GM18498 (cell line): ENCODE measurements around the gene PLXDC2.

Source experiments
- ATAC-seq: cut with Tn5 transposase; IDR thresholded peaks from one replicate; pipeline ENCODE4 v1.9.1; 2021; ENCODE audit warnings: mild to moderate bottlenecking, moderate library complexity; ENCODE audit not compliant: unreplicated experiment

Gene PLXDC2

DNA sequence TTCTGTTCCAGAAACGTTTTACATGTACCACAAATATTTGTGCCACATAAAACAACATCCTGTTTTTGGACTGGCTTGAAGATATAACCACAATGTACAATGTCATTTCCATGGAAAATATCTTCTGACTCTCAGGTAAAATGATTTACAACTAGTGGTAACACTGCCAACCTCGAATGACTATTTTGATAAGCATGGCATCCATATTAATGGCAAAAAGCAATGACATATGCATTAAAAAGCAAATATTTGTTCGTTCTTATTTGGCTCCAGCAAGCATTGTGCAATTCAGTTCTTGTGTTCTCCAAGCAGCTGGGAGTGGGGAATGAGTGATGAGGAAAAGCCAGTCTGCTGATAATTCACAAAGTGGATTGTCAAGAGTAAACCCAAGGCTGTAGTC, 289.0 kb downstream of the PLXDC2 start:
- ATAC-seq = no peak

DNA sequence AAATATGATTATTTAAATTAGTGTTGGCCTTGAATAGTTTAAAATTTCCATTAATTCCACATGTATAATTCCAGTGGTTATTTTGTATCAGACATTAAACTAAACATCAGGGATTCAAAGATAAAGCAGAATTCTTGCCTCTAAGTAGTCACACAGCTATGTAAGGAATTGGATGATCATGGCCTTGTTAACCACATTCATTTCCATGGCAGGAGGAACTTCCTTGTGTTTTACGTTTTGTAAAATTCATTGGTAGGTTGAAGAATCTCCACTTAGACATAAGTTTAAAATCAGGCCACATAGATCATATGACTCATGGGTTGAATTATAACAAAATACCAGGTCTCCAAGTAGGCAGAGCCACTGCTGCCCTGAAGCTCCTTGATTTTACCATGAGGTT, 289.7 kb downstream of the PLXDC2 start:
- ATAC-seq = no peak

DNA sequence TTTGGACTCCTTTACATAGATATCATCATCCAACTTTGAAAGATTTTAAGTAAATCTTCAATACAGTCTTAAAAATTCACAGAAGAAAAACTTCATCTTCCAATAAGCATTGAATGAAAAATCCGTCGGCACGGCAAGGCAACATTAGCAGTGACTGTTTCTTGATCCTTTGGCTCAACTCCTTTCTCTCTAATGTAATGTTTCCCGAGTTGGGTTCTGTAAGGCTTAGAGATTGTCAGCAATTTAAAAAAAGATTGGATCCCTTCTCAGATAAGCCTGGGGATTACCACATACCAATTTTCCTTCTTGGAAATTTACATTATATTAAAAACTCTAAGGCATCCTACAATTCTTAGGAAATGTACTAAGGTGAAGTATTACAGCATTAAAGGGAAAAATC, 291.8 kb downstream of the PLXDC2 start:
- no peak for ATAC-seq

DNA sequence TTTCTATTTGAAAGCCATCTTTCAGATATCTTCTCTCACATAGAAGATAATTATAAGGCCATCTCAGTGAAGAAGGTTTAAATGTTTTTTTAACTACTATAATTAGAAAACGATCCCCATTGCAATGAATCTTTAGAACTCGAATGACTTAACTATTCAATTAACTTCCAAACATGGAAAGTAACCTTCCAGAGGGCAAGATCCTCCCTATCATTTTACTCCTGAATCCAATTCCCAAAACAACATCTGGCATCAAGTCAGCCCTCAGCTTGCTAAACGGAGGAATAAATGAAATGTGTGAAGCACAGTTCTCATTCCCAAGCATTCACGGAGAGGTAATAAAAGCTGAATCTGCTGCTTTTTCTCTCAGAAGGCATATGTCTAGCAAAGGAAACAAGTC, 293.4 kb downstream of the PLXDC2 start:
- no peak for ATAC-seq

DNA sequence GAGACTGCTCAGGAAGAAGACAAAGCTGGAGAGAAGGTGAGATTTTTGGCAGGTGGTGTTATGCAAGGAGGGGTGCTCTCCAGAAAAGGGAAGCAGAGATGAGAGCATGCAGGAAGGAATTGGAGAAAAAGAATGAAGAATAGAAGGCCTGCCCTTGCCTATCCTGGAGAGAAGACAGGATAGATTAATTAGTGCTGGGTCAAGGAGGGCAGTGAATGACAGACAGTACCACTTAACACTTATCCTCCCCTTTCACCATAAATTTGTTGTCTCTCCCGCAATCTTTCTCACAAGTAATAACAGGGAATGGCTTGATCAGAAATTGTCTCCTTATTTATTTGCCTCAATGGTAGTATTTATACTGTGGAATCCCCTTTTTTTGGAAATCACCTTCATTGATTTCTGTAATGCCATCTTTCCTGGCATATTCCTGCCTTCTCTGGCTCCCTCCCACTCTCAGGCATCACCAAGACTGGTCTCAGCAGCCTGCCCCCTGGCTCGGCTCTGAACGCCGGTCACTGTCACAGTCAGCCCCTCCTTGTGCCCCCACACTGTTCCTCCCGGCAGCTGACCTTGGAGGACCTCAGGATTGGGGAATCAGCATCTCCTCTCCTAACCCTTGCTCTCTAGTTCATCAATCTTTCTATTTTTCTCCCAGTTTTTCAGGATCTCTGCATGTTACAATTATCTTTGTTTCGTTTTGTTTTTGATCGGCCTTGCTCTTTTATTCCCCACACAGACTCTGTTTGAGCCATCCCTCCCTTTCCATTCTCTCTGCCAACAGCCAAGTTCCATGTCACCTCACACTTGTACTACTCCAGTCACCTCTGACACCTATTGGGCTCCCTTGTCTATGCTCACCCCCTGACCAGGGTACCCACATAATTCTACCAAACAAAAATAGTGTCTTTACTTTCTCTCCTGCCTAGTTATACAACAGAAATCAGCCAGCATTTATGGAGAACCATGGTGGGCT, 294.2 kb downstream of the PLXDC2 start:
- ATAC-seq = no peak

DNA sequence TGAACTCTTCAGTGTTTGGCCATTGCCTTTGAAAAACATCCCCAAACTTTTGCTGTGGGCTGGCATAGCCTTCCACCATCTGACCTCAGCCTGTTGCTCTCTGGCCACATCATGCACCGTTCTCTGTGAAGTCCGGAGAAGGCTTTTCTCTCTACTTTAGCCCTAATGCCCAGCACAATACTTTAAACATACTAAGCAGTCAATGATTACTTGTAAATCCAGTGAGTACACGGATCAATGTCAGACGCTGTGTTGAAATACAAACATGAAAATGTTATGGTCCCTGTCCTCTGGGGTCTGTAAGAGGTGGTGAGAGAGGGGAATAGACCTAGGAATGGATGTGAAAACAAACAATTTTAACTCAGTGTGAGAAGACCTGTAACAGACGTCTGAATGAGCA, 297.9 kb downstream of the PLXDC2 start:
- no peak for ATAC-seq

DNA sequence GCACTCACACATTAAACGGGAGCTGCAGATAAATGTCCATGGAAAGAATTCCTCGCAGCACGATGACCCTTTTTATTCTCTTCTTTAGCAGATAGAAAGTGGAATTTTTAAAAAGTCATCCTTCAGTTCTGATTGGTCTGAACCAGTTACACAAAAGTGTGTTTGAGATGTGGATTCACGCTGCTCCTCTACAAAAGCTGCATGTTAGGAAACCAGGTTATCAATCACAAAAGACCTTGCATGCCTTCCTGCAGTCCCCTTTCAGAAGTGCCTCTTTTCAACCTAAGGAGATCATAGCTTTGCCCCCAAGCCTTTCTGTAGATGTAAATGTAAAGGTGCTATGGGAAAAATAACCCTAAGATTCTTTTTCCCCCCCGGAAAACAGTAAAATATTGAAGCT, 299.7 kb downstream of the PLXDC2 start:
- no peak for ATAC-seq

DNA sequence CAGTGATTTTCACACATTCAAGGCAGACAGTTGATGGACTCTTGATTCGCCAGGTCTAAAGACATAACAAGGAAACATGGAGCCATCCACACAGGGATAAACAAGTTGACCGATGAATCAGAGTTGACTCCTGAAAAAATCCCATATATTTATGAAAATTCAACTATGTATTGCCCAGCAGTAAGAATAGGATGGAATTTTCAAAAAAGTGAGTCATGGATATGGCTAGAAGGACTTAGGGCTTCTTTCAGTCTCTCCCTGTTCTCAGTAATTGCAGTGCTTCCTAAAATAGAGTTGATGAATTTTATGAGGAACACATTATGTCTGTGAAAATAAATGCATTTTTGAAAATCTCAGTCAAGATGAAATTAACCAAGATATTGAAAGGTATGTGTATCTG, 301.2 kb downstream of the PLXDC2 start:
- ATAC-seq = no peak

DNA sequence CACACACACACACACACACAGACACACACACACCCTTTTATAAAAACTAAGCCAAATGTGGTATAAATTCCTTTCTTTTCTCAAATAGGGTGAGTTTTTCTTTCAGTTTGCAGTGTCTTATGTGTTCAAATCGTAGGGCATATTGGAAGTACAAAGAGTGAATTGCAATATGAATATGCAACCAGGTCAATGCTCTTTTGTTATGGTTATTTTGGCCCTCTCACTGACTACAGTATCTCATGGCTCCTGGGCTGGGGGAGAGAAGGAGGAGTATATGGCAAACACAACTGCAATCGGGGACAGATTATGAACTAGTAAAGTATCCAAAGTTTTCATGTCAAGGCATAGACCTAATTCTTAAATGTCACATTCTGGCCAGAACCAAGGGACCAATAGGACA, 301.9 kb downstream of the PLXDC2 start:
- ATAC-seq = no peak

DNA sequence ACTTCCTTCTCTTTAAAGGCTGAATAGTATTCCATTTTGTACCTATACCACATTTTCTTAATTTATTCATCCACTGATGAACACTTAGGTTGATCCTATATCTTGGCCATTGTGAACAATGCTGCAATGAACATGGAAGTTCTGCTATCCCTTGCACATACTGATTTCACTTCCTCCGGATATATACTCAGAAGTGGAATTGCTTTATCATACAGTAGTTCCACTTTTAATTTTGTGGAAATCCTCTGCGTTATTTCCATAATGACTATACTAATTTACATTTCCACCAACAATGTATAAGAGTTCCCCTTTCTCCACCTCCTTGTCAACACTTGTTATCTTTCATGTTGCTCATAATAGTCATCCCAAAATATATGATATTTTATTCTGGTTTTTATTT, 312.6 kb downstream of the PLXDC2 start:
- ATAC-seq = no peak

DNA sequence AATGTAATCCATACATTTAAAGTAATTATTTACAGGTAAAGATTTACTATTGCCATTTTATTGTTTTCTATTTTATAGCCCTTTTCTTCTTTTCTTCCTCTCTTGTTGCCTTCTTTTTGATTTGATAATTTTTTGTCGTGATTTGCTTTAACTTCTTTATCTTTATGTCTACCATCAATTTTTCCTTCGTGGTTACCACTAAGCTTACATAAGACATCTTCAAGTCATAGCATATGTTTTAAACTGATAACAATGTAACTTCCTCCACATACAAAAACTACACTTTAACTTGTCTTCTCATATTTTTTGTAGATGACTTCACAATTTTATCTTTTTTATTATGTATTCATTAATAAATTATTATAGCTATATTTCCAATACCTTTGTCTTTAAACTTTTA, 316.6 kb downstream of the PLXDC2 start:
- ATAC-seq = no peak

DNA sequence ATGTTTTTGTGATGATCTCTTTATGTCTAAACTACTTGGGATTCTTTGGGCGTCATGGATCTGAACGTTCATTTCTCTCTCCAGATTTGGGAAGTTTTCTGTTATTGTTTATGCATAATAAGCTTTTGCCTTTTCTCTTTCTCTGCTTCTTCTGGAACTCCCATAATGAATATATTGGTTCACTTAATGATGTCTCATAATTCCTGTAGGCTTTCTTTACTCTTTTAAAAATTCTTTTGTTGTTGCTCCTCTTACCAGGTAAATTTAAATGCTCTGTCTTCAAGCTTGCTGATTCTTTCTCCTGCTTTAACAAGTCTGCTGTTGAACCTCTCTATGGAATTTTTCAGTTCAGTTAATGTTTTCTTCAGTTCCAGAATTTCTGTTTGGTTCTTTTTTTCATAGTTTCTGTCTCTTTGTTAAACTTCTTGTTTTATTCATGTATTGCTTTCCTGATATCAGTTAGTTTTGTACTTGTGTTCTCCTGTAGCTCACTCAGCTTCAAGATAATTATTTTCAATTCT, 317.5 kb downstream of the PLXDC2 start:
- ATAC-seq = no peak

DNA sequence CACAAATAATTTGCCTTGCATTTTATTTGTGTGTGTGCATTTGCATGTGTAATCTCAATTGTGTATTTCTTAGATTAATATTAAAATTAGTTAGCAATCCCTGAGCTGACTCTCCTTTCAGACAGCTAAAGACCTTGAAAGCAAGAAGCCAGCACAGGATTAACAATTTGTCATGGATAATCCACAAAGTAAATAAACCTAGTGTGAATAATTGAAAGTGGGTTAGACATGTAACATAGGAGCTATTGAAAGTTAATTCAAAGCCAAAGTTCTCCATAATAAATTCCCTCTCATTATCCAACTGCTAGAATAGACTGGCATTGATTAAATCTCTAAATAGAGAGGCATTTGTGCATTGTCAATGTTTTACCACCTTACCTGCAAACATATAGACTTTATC, 326.1 kb downstream of the PLXDC2 start:
- no peak for ATAC-seq

DNA sequence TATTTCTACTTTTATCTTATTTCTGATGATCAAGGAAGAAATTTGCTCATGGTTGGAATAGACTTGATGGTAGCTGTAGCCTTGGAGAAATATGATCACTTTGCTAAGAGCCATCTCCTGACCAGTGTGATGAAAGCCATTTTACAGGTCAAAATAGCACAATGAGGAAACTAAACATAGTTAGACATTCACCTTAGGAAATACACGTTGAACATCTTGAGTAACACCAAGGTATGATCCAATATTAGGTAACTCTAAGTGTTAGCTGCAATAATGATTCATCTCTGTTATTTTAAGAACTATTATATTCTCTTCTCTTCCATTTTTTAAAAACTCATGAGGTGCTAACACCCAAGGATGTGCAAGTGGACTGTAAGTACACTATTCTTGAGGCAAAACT, 328.0 kb downstream of the PLXDC2 start:
- no peak for ATAC-seq

DNA sequence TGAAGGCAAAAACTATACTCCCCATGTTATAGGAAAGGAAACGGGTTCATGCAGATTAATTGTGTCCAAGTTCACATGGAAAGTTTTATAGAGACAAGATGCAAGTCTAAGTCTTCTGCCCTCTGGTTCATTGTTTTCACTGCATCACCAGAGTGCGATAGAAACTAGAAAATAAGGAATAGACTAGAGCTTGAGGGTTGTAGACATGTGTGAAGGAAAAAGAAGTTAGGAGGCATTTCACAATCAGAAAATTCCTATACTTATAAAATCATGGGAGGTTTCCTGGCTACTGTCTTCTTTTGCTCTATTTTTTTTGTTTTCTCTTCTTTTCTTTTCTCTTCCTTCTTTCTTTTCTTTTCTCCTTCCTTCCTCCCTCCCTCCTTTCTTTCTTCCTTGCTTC, 329.8 kb downstream of the PLXDC2 start:
- no peak for ATAC-seq

DNA sequence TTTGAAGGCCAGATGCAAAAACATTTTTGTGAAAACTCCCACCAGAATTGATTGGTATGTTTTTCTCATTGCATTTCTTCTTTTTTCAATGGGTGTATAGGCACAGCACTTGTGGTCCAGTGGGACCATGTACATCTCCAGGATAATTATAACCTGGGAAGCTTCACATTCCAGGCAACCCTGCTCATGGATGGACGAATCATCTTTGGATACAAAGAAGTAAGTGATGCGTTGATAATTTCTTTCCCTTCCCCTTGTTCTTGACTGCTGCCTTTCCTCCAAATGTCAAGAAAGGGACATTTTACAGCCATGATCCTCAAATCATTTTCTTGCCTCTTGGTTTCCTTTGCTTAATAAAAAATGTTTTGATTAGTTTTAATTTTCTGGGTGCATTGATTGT, 331.5 kb downstream of the PLXDC2 start:
- ATAC-seq = no peak

DNA sequence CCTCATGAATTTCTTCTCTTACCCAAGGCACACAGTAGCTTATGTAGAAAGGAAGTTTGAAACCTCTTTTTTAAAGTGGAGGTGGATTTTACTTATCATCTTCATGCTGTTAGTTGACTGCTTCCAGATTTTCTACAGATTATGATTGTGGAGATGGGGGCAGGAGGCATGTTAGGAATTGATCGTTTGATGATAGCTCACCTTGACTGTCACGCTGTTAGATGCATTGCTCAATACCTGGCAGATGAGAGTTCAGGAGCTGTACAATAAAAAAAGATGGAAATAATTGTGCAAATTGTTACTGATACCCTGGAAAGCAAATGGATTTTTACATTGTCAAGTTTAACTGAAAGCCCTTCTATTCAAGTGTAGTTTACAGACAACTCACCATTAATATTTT, 340.3 kb downstream of the PLXDC2 start:
- ATAC-seq = no peak

DNA sequence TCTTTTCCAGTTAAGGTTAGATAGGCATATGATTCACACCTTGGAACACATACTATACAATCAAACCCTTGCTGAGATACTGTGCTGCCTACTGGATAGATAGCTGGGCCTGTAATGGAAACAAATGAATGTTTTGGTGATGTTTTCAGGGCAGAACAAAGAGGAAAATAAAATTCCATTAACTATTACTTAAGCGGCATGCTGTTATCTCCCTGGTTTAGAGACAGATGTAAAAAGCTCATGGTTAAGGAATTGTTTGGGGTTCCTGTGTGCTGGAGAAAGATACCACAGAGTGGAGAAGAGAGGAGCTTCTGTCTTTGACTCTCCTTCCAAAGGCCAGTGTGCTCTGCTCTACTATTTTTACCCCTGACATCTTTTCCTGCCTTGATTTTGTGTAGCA, 341.1 kb downstream of the PLXDC2 start:
- ATAC-seq = no peak

DNA sequence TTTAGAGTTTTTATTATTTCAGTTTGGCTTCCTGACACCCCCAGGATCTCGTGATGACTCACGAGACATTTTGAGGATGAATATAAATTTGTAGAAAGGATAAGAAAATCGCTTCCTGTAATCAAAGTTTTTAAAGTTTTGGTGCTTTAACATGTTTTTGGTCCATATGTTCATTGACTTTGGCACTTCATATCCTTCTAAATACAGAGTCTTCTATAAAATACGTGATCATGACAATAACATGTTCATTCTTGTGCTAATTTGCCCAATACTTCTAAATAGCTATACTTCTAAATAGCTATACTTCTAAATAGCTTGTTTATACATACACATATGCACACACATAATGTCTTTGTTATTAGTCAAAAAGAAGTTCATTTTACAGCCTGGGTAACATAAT, 341.9 kb downstream of the PLXDC2 start:
- no peak for ATAC-seq

DNA sequence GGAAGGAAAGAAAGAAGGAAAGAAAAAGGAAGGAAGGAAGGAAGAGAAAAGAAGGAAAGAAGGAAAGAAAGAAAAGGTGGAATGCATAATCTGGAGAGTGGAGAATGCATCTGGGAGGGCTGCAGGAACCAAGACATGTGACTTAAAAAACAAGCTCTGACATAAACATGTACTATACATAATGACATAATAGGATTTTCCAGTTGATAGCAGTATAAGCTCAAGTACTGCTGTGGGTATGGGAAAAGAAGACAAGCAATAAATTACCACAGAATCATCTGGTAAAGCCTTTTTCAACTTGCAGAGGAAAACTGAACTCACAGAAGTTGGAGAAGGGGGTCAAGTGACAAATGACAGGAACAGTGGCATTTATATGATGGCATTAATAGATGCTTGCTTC, 345.9 kb downstream of the PLXDC2 start:
- no peak for ATAC-seq

DNA sequence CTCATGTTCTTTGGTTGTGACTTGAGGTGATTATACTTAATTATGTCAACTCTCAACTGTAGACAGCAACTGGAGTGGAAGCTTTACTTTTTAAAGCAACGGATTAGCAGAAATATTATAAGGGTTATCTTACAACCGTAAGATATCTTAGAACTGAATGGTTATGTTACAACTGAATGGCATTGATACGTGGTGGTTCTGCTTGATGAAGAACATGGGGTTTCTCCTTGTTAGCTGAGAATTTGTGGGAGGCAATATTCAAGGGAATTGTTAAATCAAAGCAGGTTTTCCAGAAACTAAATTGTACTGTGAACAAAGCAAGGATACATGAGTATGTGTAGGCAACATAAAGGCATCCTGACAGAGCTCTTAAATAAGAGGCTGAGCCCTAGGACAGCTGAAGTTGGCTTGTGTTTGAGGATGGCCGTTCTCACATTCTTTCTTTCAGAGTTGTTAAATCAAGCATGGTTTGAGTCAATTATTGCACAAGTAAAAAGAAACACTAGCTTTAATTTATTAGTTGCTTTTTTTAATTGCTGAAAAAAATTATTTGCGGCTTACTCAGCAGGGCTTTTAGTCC, 350.0 kb downstream of the PLXDC2 start:
- ATAC-seq = no peak

DNA sequence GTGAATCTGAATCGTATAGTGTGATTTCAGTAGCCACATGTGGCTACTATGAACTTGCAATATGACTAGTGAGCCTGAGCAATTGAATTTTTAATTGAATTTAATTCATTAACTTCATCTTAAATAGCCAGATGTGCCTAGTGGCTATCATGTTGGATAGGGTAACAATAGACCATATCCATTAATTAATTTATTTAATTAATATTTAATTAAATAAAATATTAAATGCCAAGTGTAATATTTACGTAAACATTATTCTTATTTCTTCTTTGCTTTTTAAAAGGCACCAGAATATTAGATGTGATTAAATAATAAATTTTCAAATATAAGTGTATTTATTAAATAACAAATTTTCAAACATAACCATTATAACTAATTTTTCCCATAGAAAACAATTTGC, 354.4 kb downstream of the PLXDC2 start:
- no peak for ATAC-seq
